ENCODE results near the gene CYP26B1. TPM values are rescaled to one million over a fixed set of nuclear protein-coding genes. Genes with fewer than 3 reads are reported as not detected.

CYP26B1 gene
- total RNA-seq, 1 donor from 2014 or later, result 1.2 TPM

- no peak overlapping the region for H3K27ac Mint-ChIP-seq (ENCODE audit: unreplicated experiment)
- DNase-seq (ENCODE audit: low spot score), result no peak
- H3K9me3 Mint-ChIP-seq (ENCODE audit: unreplicated experiment), result no peaks in the 10 kb centered on the region
- peaks cover 9% of the 10 kb centered on the region for H3K27me3 Mint-ChIP-seq (ENCODE audit: unreplicated experiment)
- H3K4me3 Mint-ChIP-seq (ENCODE audit: unreplicated experiment), result no peak overlapping the region
- no peaks in the 10 kb centered on the region for H3K4me1 Mint-ChIP-seq (ENCODE audit: unreplicated experiment)
- no peak for TF ChIP-seq CTCF (IDR thresholded peaks at IDR 0.05; ENCODE audit: unreplicated experiment)
- H3K36me3 Mint-ChIP-seq (ENCODE audit: low read depth, unreplicated experiment), result no peaks in the 10 kb centered on the region
Observed at GRCh38 chr2:72128059-72128842, 19.4 kb downstream of the CYP26B1 start.

- DNase-seq (ENCODE audit: low spot score), result no peak
- peaks cover 9% of the 10 kb centered on the region for H3K27me3 Mint-ChIP-seq (ENCODE audit: unreplicated experiment)
- H3K27ac Mint-ChIP-seq (ENCODE audit: unreplicated experiment), result no peak overlapping the region
- TF ChIP-seq CTCF (IDR thresholded peaks at IDR 0.05; ENCODE audit: unreplicated experiment), result no peak
- no peaks in the 10 kb centered on the region for H3K9me3 Mint-ChIP-seq (ENCODE audit: unreplicated experiment)
- no peaks in the 10 kb centered on the region for H3K36me3 Mint-ChIP-seq (ENCODE audit: low read depth, unreplicated experiment)
- H3K4me1 Mint-ChIP-seq (ENCODE audit: unreplicated experiment), result no peaks in the 10 kb centered on the region
- H3K4me3 Mint-ChIP-seq (ENCODE audit: unreplicated experiment), result no peak overlapping the region
Observed at GRCh38 chr2:72127401-72128058, 20.1 kb downstream of the CYP26B1 start.

GRCh38 chr2:72126186-72127100, 21.2 kb downstream of the CYP26B1 start:
- Mint-ChIP-seq H3K9me3 (ENCODE audit: unreplicated experiment) (no peaks in the 10 kb centered on the region), H3K27me3 (ENCODE audit: unreplicated experiment) (peaks cover 9% of the 10 kb centered on the region), H3K4me1 (ENCODE audit: unreplicated experiment) (no peaks in the 10 kb centered on the region), H3K27ac (ENCODE audit: unreplicated experiment) (no peak overlapping the region), H3K36me3 (ENCODE audit: low read depth, unreplicated experiment) (no peaks in the 10 kb centered on the region), H3K4me3 (ENCODE audit: unreplicated experiment) (no peak overlapping the region)
- no peak for TF ChIP-seq CTCF (IDR thresholded peaks at IDR 0.05; ENCODE audit: unreplicated experiment)
- DNase-seq (ENCODE audit: low spot score), result no peak

- H3K4me3 Mint-ChIP-seq (ENCODE audit: unreplicated experiment), result no peak overlapping the region
- H3K9me3 Mint-ChIP-seq (ENCODE audit: unreplicated experiment), result no peaks in the 10 kb centered on the region
- H3K27ac Mint-ChIP-seq (ENCODE audit: unreplicated experiment), result no peak overlapping the region
- no peak for TF ChIP-seq CTCF (IDR thresholded peaks at IDR 0.05; ENCODE audit: unreplicated experiment)
- H3K4me1 Mint-ChIP-seq (ENCODE audit: unreplicated experiment), result no peaks in the 10 kb centered on the region
- peaks cover 7% of the 10 kb centered on the region for H3K27me3 Mint-ChIP-seq (ENCODE audit: unreplicated experiment)
- no peaks in the 10 kb centered on the region for H3K36me3 Mint-ChIP-seq (ENCODE audit: low read depth, unreplicated experiment)
- no peak for DNase-seq (ENCODE audit: low spot score)
Observed at GRCh38 chr2:72124376-72124775, 23.3 kb downstream of the CYP26B1 start.
